Measurements from ENCODE around the gene PLCH1.

DNA sequence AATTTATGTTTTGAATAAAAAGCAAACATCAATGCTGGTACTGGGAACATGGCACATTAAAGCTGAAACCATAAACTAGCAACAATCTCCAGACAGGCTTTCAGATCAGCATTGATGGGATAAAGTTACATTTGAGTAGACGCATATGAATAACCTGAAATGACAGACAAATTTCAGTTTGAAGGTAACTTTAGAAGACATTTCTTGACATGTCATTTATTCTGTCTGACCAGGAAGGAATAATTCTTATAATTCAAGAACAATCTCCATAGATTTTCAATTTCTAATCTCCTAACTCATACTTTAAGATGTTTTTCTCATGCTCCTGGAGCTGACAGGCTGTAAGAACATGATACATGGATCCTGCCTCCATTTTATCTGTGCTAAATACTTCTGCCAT lies 69.8 kb downstream of the PLCH1 start:
- TF ChIP-seq, protein P1, sequence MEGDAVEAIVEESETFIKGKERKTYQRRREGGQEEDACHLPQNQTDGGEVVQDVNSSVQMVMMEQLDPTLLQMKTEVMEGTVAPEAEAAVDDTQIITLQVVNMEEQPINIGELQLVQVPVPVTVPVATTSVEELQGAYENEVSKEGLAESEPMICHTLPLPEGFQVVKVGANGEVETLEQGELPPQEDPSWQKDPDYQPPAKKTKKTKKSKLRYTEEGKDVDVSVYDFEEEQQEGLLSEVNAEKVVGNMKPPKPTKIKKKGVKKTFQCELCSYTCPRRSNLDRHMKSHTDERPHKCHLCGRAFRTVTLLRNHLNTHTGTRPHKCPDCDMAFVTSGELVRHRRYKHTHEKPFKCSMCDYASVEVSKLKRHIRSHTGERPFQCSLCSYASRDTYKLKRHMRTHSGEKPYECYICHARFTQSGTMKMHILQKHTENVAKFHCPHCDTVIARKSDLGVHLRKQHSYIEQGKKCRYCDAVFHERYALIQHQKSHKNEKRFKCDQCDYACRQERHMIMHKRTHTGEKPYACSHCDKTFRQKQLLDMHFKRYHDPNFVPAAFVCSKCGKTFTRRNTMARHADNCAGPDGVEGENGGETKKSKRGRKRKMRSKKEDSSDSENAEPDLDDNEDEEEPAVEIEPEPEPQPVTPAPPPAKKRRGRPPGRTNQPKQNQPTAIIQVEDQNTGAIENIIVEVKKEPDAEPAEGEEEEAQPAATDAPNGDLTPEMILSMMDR (IDR thresholded peaks at IDR 0.05), result no peak
- no peak for TF ChIP-seq POLR2A (IDR thresholded peaks at IDR 0.05)

All from right lobe of liver (tissue), 4 donors.